Heart left ventricle (tissue), 13 donors: ENCODE data around the gene ZNRD2.

Experiments used
- CTCF ChIP-seq, 12 donors: fragments of 200-600 bp; sonication (generic) in 4 of 12; IDR thresholded peaks; one replicate each; pipeline versions ENCODE4 v1.5.0 to v1.8.0; 2018 to 2022; ENCODE audit warnings: antibody characterized with exemption in 12 of 12, mild to moderate bottlenecking in 5 of 12
- POLR2A ChIP-seq, 2 donors: fragments of 450-650 bp; IDR thresholded peaks; one replicate each; pipeline ENCODE4 v1.6.1; 2017; ENCODE audit warnings: antibody characterized with exemption in 2 of 2, mild to moderate bottlenecking in 2 of 2, moderate library complexity in 2 of 2
- donor health status: ischemic (EF 13 %, LVEDD 7.1; RV severe dilation, severe dysfunction).
- donor health status: DM: no; HTN: yes; CAD: no.
- donor health status: DM: no; HTN: no; CAD: no.
- donor health status: ischemic (EF 25% LVEDD 6.9; RV normal size, moderate dysfunction).
- donor health status: ischemic (EF 25% LVEDD 5.7; RV mildly dilated, moderate dysfunction).
- donor health status: ischemic (EF 35%, LVEDD 5.7; RV mildly dilated, moderate dysfunction).
- donor health status: nonischemic (EF 11% LVEDD 7.7; RV severe dilation, severe dysfunction).
- donor health status: DM: yes; HTN: yes; CAD: no.
- donor health status: PGD.
- donor health status: ischemic (EF 29% LVEDD 5.4; RV normal size, mild dysfunction).
- donor health status: nonischemic (EF 23%, LVEDD 6.1; RV moderate dilation, normal function).

GRCh38 chr11:65562020-65562419 lies 8.3 kb upstream of the ZNRD2 start:
- TF ChIP-seq CTCF (IDR thresholded peaks at IDR 0.05) (no peak), POLR2A (IDR thresholded peaks at IDR 0.05) (no peak)
